NCI-H345 treated with DMSO at 0.1 percent for 48 hours (cell line): ENCODE data around the gene STAMBPL1.
"Not testable (repeated sequence)": the region's sequence is repeated elsewhere in the genome, so short reads cannot be mapped to it uniquely, and the experiment has no call there.

Experiments used
- DNase-seq: peaks from one replicate; lab custom pipeline; 2025; ENCODE audit not compliant: unreplicated experiment; lab: John Stamatoyannopoulos, UW

Gene STAMBPL1

DNA sequence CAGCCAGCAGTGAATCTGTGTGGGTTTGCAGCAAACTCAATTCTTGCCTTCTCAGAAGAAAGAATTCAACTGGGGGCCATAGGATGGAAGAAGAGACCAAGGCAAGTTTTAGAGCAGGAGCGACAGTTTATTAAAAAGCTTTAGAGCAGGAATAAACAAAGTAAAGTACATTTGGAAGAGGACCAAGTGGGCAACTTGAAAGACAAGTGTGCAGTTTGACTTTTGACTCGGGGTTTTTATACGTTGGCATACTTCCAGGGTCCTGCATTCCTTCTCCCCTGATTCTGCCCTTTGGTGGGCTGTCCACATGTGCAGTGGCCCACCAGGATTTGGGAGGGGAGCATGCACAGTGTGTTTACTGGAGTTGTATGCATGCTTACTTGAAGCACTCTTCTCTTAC lies 25.4 kb upstream of the STAMBPL1 start:
- DNase-seq: no peak

GRCh38 chr10:88857831-88858230 lies 22.2 kb upstream of the STAMBPL1 start:
- no peak for DNase-seq

- DNase-seq: no peak
Observed at GRCh38 chr10:88858491-88858890, 21.6 kb upstream of the STAMBPL1 start.

DNA sequence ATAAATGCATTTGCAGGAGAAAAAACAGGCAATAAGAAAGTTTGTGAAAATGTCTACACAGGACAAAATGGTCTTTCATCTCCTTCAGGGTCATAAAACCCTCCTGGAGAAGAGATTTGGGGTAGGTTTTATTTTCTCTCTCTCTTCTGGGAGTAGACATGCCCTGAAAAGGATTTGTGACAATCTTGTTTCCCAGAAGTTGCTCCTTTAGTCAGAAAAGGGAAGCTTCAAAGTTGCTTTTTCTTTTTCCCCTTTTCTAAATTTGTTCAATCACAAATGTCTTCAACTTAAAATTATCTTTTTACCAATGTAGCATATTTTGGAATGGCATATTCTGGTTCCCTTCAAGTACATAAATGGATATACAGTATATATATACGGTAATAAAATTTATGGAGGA lies 19.0 kb upstream of the STAMBPL1 start:
- DNase-seq: no peak

DNA sequence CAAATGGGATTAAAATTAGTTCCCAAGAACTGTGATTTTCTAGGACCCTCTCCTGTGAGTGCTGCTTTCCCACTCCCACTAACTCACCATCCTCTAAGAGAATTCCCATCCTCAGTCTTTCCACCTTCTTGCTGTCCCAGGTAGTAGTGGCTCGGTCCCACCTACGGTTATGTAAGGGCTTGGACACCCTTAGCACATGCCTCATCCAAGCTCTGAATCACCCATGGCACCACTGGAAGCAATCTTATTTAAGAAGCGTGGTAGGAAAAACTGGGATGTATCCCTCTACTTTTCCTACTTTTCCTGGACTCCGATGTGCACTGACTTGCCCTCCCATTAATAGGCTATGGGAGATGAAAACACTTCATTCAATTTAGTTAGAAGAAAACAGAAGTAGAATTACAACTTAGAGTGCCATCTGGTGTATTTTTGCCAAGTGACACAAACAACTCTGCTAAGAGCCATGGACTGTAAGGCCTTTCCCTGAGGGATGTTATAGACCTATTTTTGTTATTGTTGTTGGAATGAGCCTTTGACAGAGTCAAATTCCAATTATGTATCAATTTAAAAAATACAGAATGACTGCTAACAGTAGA lies 14.7 kb upstream of the STAMBPL1 start:
- no peak for DNase-seq

GRCh38 chr10:88866454-88866853 lies 13.6 kb upstream of the STAMBPL1 start:
- no peak for DNase-seq

DNA sequence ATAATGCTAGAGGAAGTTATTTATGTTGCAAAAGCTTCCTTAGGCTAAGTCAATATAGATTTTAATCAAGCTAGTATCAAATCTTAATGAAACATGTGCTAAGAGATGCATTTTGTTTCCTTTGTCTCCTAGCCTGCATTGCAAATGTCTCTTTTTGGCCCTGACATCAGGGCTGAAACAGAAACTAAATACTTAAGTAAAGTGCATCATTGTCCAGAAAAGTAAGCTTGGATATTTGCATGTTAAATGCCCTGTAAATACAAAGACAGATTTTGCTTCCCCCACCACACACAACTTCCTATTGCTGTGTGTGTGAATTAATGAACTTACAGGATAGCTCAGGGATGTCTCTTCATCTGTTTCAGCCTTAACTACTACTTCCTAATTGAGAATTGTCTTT lies 10.0 kb upstream of the STAMBPL1 start:
- DNase-seq: no peak

GRCh38 chr10:88873757-88874156 lies 6.3 kb upstream of the STAMBPL1 start:
- no peak for DNase-seq

DNA sequence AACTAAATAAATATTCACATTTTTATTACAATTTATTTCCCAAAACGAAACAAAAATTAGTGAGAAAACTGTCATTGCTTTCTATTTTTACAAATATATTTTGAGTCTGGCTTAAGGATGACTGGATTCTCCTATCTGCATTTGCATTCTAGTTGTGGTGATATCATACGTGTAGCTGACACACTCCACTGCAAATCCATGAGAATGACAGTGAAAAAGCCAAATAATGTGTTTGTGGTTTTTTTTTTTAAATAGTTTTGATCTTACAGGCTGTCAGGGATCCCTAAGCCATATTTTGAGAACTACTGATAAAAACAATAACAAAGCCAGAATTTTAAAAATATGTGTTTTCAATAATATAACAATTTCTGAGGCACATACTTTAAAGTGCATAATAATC lies 5.8 kb upstream of the STAMBPL1 start:
- no peak for DNase-seq

DNA sequence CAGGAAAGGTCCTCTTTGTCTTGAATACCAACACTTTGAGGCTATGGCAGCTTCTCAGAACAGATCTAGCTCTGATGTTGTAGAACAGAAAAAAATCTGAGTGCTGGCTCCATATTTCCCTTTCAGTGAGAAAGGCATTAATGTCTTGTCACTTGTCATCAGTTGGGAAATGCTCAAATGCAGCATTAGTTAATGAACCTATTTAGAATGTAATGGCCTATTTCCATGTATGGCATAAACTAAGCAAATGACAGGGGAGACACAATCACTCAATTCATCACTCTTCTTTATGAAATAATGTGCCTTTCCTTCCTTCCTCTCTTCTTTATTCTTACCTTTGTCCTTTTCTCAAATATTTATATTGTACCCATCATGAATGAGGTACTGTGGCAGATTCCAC lies 5.0 kb upstream of the STAMBPL1 start:
- no peak for DNase-seq

DNA sequence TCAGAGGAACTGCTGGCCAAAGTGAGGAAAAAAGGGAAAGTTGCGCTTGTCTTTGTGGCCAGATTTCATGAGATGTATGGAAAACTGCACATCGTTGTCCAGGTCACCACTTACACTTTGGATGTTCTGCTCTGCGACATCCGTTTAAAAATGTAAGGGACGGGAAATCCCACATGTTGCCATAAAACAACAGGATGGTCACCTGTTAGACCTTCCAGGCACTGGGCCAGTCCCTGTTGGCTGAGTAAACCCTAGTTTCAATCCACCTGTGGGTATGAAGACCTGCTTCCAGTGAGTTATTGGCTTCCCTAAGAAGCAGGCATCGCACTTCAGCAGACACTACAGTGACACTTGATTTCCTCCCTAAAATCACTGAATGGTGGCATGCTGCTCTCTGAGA lies 2.7 kb upstream of the STAMBPL1 start:
- no peak for DNase-seq

- DNase-seq: peak; percentile 54
Observed at GRCh38 chr10:88880282-88881076, 434 bp downstream of the STAMBPL1 start.

GRCh38 chr10:88881320-88881719 lies 1.3 kb downstream of the STAMBPL1 start:
- no peak for DNase-seq

DNA sequence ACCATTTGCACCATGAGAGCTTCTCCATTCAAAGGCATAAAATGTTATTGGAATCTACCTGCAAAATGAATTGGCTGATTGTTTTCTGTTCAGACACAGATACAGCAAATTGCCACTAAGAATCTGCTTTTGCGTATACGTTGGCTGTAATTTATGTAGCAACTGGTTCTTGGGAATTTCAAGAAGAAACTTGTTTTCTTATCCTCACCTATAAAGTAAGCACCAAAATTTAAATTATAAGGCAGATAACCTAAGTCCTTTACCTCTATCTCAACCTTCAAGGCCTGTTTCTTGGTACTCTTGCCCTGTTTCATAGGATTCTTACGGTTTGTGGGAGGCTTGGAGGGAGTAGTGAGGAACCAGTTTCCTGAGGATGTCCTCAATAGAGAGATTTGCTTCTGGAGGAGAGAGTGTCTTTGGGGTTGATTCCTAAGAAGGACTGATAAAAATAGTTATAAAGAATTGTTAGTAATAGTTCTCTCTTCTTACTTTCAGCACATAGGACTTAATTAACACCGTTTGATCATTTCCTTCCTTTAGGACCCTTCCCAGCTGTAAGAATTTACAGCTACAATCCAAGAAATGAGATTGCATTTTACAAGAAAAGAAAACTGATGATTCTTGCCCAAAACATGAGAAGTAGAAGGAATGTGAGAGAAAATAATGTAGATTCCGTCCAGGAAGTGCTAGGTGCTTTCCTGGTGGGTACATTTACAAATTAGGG lies 2.0 kb downstream of the STAMBPL1 start:
- no peak for DNase-seq

DNA sequence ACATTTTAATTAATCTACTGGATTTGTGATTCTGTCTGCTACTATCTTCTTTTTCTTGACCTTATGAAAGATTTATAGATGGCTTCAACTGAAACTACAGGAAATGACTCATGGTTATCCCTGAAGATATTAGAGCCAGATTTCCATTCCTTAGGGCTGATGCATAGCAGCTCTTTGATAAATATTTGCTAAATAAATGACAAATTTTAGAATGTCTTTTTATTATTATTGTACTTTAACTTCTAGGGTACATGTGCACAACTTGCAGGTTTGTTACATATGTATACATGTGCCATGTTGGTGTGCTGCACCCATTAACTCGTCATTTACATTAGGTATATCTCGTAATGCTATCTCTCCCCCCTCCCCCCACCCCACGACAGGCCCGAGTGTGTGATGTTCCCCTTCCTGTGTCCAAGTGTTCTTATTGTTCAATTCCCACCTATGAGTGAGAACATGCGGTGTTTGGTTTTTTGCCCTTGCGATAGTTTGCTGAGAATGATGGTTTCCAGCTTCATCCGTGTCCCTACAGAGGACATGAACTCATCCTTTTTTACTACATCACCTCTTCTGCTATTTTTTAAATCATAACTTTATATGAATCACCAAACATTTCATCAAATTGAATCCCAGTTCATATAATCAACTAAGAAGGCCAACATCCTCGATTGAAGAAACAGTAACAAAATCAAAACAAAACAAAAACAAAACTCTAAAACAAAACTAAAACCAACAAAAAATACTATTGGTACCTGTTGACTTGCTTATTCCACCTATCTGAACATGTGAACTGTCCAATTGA lies 2.8 kb downstream of the STAMBPL1 start:
- DNase-seq: not testable (repeated sequence)

GRCh38 chr10:88883448-88883809 lies 3.4 kb downstream of the STAMBPL1 start:
- DNase-seq: no peak

DNA sequence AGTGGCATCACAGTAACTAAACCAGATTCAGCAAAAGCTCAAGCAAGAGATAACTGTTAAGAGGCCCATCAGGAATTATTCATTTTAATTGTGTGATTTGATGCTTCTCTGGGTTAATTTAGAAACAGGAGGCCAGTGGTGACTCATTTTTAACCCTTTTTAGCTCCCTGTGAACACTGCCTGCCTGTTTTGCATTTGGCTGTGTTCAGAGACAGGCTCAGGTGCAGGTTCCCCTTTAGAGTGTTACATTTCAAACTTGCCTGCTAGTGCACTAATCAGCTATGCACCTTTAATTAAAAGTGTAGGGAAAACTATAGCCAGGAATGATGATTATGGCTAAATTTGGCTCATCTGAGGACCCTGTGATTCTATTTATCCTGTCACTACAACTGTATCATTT lies 6.5 kb downstream of the STAMBPL1 start:
- no peak for DNase-seq

DNA sequence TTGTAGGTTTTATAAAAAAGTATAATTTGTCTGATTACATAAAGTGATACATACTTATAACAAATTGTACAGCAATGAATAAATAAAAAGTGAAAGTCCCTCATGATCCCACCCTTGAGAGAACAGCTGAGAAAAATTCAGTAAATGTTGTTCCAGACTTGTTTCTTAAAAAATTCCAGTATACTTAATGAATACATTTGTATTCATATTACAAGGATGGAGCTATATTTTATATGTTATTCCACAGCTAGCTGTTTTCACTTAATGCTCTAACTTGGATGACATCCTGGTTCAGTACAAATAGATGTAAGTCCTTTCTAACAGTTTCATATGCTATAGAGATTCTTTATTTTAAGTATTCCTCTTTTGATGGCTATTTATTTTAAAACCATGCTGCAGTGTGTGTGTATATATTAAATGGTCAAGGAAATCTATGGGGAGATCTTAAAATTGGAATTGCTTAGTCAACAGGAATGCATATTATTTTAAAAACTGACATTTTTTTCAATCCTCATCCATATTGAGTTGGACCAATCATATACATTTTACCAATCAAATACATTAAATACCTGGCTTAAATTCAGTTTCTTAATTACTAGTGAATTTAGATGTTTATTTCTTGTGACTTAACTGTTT lies 8.9 kb downstream of the STAMBPL1 start:
- no peak for DNase-seq

DNA sequence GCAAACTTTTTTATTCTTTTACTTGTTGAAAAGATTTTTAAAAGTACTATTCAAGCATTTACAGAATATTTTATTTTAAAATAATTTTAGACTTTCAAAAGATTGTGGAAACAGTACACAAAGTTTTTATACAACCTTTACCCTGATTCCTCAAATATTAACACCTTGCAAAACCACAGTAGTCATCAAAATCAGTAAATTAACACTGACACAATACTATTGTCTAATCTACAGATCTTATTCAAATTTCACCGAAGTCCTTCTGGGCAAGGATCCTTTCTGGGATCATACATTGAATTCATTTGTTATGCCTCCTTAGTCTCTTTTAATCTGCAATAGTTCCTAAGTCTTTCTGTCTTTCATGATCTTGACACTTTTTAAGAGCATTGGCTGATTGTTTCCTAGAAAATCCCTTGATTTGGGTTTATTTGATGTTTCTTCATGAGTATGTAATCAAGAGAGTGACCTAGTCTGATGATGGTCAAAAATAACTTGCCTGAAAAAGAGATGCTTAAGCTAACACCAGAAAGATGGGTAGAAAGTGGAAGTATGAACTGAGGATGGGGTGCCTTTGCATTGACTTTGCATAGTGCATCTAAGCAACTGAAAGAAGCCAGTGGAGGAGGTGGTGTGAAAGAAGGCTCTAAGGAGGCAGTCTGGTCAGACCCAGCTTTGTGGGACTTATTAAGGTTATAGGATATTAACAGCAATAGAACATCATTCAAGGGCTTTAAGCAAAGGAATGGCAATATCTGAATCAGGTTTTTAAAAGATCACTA lies 9.7 kb downstream of the STAMBPL1 start:
- no peak for DNase-seq

GRCh38 chr10:88890681-88891381 lies 10.8 kb downstream of the STAMBPL1 start:
- no peak for DNase-seq
